ENCODE data around the gene KRTAP2-1.

KRTAP2-1 gene

DNA sequence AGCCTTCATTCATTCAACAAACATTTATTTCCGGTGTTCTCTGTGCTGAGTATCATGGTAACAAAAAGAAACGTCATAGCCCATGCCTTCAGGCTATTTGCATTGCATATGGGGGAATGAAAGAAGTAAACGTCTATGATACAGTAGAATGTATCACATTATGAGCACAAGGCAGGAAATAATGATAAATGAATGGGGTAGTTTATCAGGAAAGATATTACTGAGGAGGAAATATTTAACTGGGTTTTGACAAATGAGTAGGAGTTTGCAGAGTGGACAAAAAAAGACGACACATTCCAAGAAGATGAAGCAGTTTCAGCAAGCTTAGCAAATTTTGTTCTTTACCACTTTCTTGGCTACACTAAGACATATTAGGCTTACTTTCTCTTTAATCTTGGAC lies 35.5 kb upstream of the KRTAP2-1 start:
- Histone ChIP-seq H3K36me3 (ENCODE audit: insufficient read depth, low read length) (no peaks in the 10 kb centered on the region), H4K20me1 (ENCODE audit: insufficient read depth, low read length) (no peaks in the 10 kb centered on the region), H3K9ac (ENCODE audit: low read depth, low read length) (no peak overlapping the region), H3K4me3 (ENCODE audit: low read depth in 1 of 2, low read length in 2 of 2) (no peak overlapping the region), H3K27me3 (ENCODE audit: insufficient read depth, low read length, poor library complexity) (no peaks in the 10 kb centered on the region), H3K4me2 (ENCODE audit: insufficient read depth, low read length) (no peak overlapping the region), H3K9me3 (ENCODE audit: insufficient read depth, low read length, severe bottlenecking) (no peaks in the 10 kb centered on the region), H3K4me1 (ENCODE audit: insufficient read depth, low read length) (no peaks in the 10 kb centered on the region), H3K27ac (ENCODE audit: low read length) (no peak overlapping the region), H3K79me2 (ENCODE audit: insufficient read depth, low read length) (no peaks in the 10 kb centered on the region), H2AFZ (ENCODE audit: low read depth, low read length) (no peak overlapping the region)
- TF ChIP-seq, protein P1, sequence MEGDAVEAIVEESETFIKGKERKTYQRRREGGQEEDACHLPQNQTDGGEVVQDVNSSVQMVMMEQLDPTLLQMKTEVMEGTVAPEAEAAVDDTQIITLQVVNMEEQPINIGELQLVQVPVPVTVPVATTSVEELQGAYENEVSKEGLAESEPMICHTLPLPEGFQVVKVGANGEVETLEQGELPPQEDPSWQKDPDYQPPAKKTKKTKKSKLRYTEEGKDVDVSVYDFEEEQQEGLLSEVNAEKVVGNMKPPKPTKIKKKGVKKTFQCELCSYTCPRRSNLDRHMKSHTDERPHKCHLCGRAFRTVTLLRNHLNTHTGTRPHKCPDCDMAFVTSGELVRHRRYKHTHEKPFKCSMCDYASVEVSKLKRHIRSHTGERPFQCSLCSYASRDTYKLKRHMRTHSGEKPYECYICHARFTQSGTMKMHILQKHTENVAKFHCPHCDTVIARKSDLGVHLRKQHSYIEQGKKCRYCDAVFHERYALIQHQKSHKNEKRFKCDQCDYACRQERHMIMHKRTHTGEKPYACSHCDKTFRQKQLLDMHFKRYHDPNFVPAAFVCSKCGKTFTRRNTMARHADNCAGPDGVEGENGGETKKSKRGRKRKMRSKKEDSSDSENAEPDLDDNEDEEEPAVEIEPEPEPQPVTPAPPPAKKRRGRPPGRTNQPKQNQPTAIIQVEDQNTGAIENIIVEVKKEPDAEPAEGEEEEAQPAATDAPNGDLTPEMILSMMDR (IDR thresholded peaks at IDR 0.05; ENCODE audit: borderline replicate concordance, extremely low read depth, low read length, poor library complexity, severe bottlenecking) = no peak
- TF ChIP-seq EZH2 (IDR thresholded peaks at IDR 0.05; ENCODE audit: borderline replicate concordance, low read depth, low read length, severe bottlenecking) = no peak
- DNase-seq (no peak), ATAC-seq (ENCODE audit: insufficient read depth, low read depth) (no peak)

DNA sequence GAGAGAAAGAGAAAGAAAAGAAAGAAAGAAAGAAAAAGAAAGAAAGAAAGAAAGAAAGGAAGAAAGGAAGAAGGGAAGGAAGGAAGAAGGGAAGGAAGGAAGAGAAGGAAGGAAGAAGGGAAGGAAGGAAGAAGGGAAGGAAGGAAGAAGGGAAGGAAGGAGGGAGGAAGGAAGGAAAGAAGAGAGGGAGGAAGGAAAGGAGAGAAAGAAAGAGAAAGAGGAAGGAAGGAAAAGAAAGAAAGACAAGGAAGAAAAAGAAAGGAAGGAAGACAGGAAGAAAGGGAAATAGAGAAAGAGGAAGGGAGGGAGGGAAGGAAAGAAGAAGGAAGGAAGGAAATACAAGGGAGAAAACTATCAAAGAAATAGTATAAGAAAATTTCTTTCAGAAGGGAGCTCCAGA lies 29.7 kb upstream of the KRTAP2-1 start:
- H3K79me2 ChIP-seq (ENCODE audit: insufficient read depth, low read length) = no peaks in the 10 kb centered on the region

DNA sequence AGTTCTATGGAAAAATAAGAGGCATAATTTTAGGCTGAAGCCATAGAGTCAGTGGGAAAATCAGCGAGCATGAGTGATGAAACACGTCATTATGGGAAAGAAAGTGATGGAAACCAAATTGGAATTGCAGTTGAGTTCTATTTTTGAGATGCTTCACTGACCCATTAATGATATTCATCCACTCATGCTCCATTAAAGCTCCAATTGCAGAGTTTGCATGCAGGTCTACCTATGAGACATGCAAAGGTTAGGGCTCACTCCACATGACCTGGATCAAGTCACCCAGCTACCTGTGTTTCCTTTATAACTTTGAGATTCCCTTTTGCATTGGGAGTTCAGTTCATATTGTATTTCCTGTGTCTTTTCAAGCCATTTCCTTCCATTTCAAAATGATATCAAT lies 26.6 kb upstream of the KRTAP2-1 start:
- TF ChIP-seq, protein P1 (IDR thresholded peaks at IDR 0.05; ENCODE audit: borderline replicate concordance, extremely low read depth, low read length, poor library complexity, severe bottlenecking) = no peak
- no peak for TF ChIP-seq EZH2 (IDR thresholded peaks at IDR 0.05; ENCODE audit: borderline replicate concordance, low read depth, low read length, severe bottlenecking)
- no peak overlapping the region for H3K4me2 ChIP-seq (ENCODE audit: insufficient read depth, low read length)
- H3K36me3 ChIP-seq (ENCODE audit: insufficient read depth, low read length) = no peaks in the 10 kb centered on the region
- H3K9me3 ChIP-seq (ENCODE audit: insufficient read depth, low read length, severe bottlenecking) = no peaks in the 10 kb centered on the region
- H3K27me3 ChIP-seq (ENCODE audit: insufficient read depth, low read length, poor library complexity) = peaks cover 9% of the 10 kb centered on the region
- no peak for ATAC-seq (ENCODE audit: insufficient read depth, low read depth)
- no peaks in the 10 kb centered on the region for H3K79me2 ChIP-seq (ENCODE audit: insufficient read depth, low read length)
- H3K4me1 ChIP-seq (ENCODE audit: insufficient read depth, low read length) = no peaks in the 10 kb centered on the region
- no peak overlapping the region for H3K27ac ChIP-seq (ENCODE audit: low read length)
- DNase-seq = no peak
- H3K4me3 ChIP-seq (ENCODE audit: low read depth in 1 of 2, low read length in 2 of 2) = no peak overlapping the region
- no peaks in the 10 kb centered on the region for H4K20me1 ChIP-seq (ENCODE audit: insufficient read depth, low read length)
- no peak overlapping the region for H3K9ac ChIP-seq (ENCODE audit: low read depth, low read length)
- no peak overlapping the region for H2AFZ ChIP-seq (ENCODE audit: low read depth, low read length)

More for the DNA sequence above, 29.7 kb upstream of the KRTAP2-1 start:
- Histone ChIP-seq H3K27ac (ENCODE audit: low read length) (no peak overlapping the region), H3K4me1 (ENCODE audit: insufficient read depth, low read length) (no peaks in the 10 kb centered on the region), H3K4me2 (ENCODE audit: insufficient read depth, low read length) (no peak overlapping the region), H4K20me1 (ENCODE audit: insufficient read depth, low read length) (no peaks in the 10 kb centered on the region), H2AFZ (ENCODE audit: low read depth, low read length) (no peak overlapping the region), H3K9ac (ENCODE audit: low read depth, low read length) (no peak overlapping the region), H3K27me3 (ENCODE audit: insufficient read depth, low read length, poor library complexity) (peaks cover 8% of the 10 kb centered on the region), H3K4me3 (ENCODE audit: low read depth in 1 of 2, low read length in 2 of 2) (no peak overlapping the region), H3K36me3 (ENCODE audit: insufficient read depth, low read length) (no peaks in the 10 kb centered on the region), H3K9me3 (ENCODE audit: insufficient read depth, low read length, severe bottlenecking) (no peaks in the 10 kb centered on the region)
- ATAC-seq (ENCODE audit: insufficient read depth, low read depth) = no peak
- TF ChIP-seq, protein P1 (IDR thresholded peaks at IDR 0.05; ENCODE audit: borderline replicate concordance, extremely low read depth, low read length, poor library complexity, severe bottlenecking) = no peak
- TF ChIP-seq EZH2 (IDR thresholded peaks at IDR 0.05; ENCODE audit: borderline replicate concordance, low read depth, low read length, severe bottlenecking) = no peak
- no peak for DNase-seq
